ENCODE results near the gene CDHR4. TPM values are rescaled to one million over a fixed set of nuclear protein-coding genes. Genes with fewer than 3 reads are reported as not detected.
A peak's percentile ranks its signal among the peaks of the same experiment; 100 is the strongest.

The CDHR4 gene
- total RNA-seq (not detected), polyA plus RNA-seq (not detected)
- long read RNA-seq, donor 1: 0 reads
- long read RNA-seq, donor 2: 0 reads
- long read RNA-seq, donor 3: 0 reads

- peaks cover 5 to 27% (median 15%) of the 10 kb centered on the region in 12 donors for H3K4me1 ChIP-seq
- intact Hi-C loops (cut with DNase I): loop anchor here in 4 of 10 donors (5.0 kb wide), 1 partner anchor 108 kb away; no protein-coding TSS in a partner anchor
- WGBS, 4 donors: 41 to 74% (median 60%) methylated on average over 3 to 4 of the region's 4 CpGs
- H3K36me3 ChIP-seq: peaks cover 0 to 4% (median 0%) of the 10 kb centered on the region in 9 donors
- DNase-seq (peak in 2 of 5 donors; percentile 45 to 52), ATAC-seq (no peak)
- no peaks in the 10 kb centered on the region for H3K9me3 ChIP-seq
- H3K27ac ChIP-seq: no peak within 1 kb of the TSS
- TF ChIP-seq CTCF (IDR thresholded peaks at IDR 0.05) (no peak), POLR2A (IDR thresholded peaks at IDR 0.05) (no peak)
- no peak within 1 kb of the TSS for H3K4me3 ChIP-seq
- H3K27me3 ChIP-seq: no peaks in the 10 kb centered on the region
These were observed at the start of gene CDHR4 for GRCh38 chr3:49799761-49800160. CDHR4 (minus strand) TSS chr3:49799873; CDS start chr3:49799812, 61 bp downstream.

- intact Hi-C loops (cut with DNase I): loop anchor here in 3 of 10 donors (10.0 kb wide), 3 partner anchors 59 to 239 kb away; partner anchors contain the start of genes MST1R (in 1 of the 3) and RBM5 (in 1 of the 3)
- H3K4me1 ChIP-seq: peaks cover 0 to 15% (median 7%) of the 10 kb centered on the region in 12 donors
- no peaks in the 10 kb centered on the region for H3K9me3 ChIP-seq
- ATAC-seq: no peak
- TF ChIP-seq CTCF (IDR thresholded peaks at IDR 0.05) (no peak), POLR2A (IDR thresholded peaks at IDR 0.05) (no peak)
- no peak for DNase-seq
- H3K4me3 ChIP-seq: no peak overlapping the region
- H3K27ac ChIP-seq: no peak overlapping the region
- peaks cover 0 to 15% (median 0%) of the 10 kb centered on the region in 9 donors for H3K36me3 ChIP-seq
- no peaks in the 10 kb centered on the region for H3K27me3 ChIP-seq
- WGBS, 4 donors: 82 to 92% (median 86%) methylated on average over 3 of the region's 3 CpGs
These were observed 46.0 kb upstream of the CDHR4 start for GRCh38 chr3:49845694-49846093.

- intact Hi-C loops (cut with DNase I): loop anchor here in 9 of 10 donors (5.0 to 10.0 kb wide), 5 partner anchors 58 to 240 kb away; partner anchors contain the start of genes MST1R (in 3 of the 9) and RBM5 (in 1 of the 9)
- peaks cover 0 to 15% (median 0%) of the 10 kb centered on the region in 9 donors for H3K36me3 ChIP-seq
- 78 to 96% (median 89%) methylated on average over 5 of the region's 5 CpGs for WGBS, 4 donors
These were observed 45.0 kb upstream of the CDHR4 start for GRCh38 chr3:49844464-49845183.

More at GRCh38 chr3:49844464-49845183, 45.0 kb upstream of the CDHR4 start:
- no peak for TF ChIP-seq CTCF (IDR thresholded peaks at IDR 0.05)
- Histone ChIP-seq H3K27ac (no peak overlapping the region), H3K4me1 (peaks cover 5 to 26% (median 17%) of the 10 kb centered on the region in 12 donors), H3K4me3 (no peak overlapping the region), H3K9me3 (no peaks in the 10 kb centered on the region), H3K27me3 (no peaks in the 10 kb centered on the region)
- DNase-seq: no peak
- ATAC-seq: no peak

Data from heart left ventricle (tissue), 16 donors.